Hepatocyte (in vitro differentiated cells): Measurements from ENCODE around the gene TTLL9.

Experiments
- CTCF ChIP-seq: fragments of 200-600 bp; sonication (generic); IDR thresholded peaks from 2 replicates; pipeline ENCODE4 v1.5.1; 2016; ENCODE audit warnings: antibody characterized with exemption, mild to moderate bottlenecking; ENCODE audit not compliant: poor library complexity
- EZH2 ChIP-seq: fragments of 200-600 bp; sonication (generic); IDR thresholded peaks from 2 replicates; pipeline ENCODE4 v1.6.1; 2016; ENCODE audit warnings: antibody characterized with exemption, mild to moderate bottlenecking, borderline replicate concordance
- EZH2phosphoT487 ChIP-seq: fragments of 200-600 bp; sonication (generic); IDR thresholded peaks from one replicate; pipeline ENCODE4 v1.6.1; 2018; ENCODE audit warnings: antibody characterized with exemption, mild to moderate bottlenecking, low read depth, moderate library complexity; ENCODE audit not compliant: unreplicated experiment, severe bottlenecking

GRCh38 chr20:31990641-31991338 lies 120.4 kb downstream of the TTLL9 start:
- TF ChIP-seq EZH2phosphoT487 (no peak), CTCF (no peak), EZH2 (no peak)
